Psoas muscle (tissue), 8 donors: ENCODE results near the gene SPACA6. TPM values are rescaled to one million over a fixed set of nuclear protein-coding genes. Genes with fewer than 3 reads are reported as not detected.
A peak's percentile ranks its signal among the peaks of the same experiment; 100 is the strongest.
"Not testable (repeated sequence)": the region's sequence is repeated elsewhere in the genome, so short reads cannot be mapped to it uniquely, and the experiment has no call there.

Experiments used
- ATAC-seq, 4 donors: fragments of 200-7000 bp; cut with Tn5 transposase; one replicate each; pipeline ENCODE4 v1.9.1; 2020; ENCODE audit warnings: moderate library complexity in 3 of 4, mild to moderate bottlenecking in 2 of 4
- DNase-seq, 2 donors: peaks; one replicate each; pipeline ENCODE4 v3.0.0-alpha.2; 2020
- H3K27ac ChIP-seq: fragments of 200-600 bp; one replicate; pipeline ENCODE4 v1.8.0; 2022
- H3K27me3 ChIP-seq, 3 donors: fragments of 200-600 bp in 1 of 3; one replicate each; pipeline versions ENCODE4 v1.6.1 to v1.8.0; 2013 to 2022; ENCODE audit warnings: low read length in 2 of 3, mild to moderate bottlenecking in 2 of 3, moderate library complexity in 1 of 3; ENCODE audit not compliant: insufficient read depth in 3 of 3
- H3K36me3 ChIP-seq, 2 donors: fragments of 200-600 bp in 1 of 2; one replicate each; pipeline versions ENCODE4 v1.6.1 to v1.8.0; 2013 to 2022; ENCODE audit warnings: low read depth in 1 of 2, mild to moderate bottlenecking in 1 of 2, moderate library complexity in 1 of 2; ENCODE audit not compliant: insufficient read depth in 1 of 2
- H3K4me1 ChIP-seq: fragments of 200-600 bp; one replicate; pipeline ENCODE4 v1.8.0; 2022
- H3K4me3 ChIP-seq: fragments of 200-600 bp; one replicate; pipeline ENCODE4 v1.8.0; 2022; ENCODE audit warnings: mild to moderate bottlenecking
- H3K9me3 ChIP-seq: fragments of 200-600 bp; one replicate; pipeline ENCODE4 v1.8.0; 2022
- CTCF ChIP-seq: fragments of 200-600 bp; IDR thresholded peaks from one replicate; pipeline ENCODE4 v1.8.0; 2022; ENCODE audit warnings: antibody characterized with exemption
- WGBS, 3 donors: extraction: QIAGEN DNeasy Blood & Tissue Kit; methylation state at CpG; one replicate each; pipeline versions ENCODE4 v1.1.6 to v1.1.7; 2013; 5-methylcytosine and 5-hydroxymethylcytosine counted together
- intact Hi-C, 2 donors: fragments of 100-400 bp; cut with DNase I; formaldehyde crosslinking; loops; one replicate each; pipeline versions ENCODE4 v1.11.0 to v1.14.2; 2022
- polyA plus RNA-seq, 3 donors: library from polyadenylated mRNA; stranded (reverse); fragments of 200-250 nt; gene quantifications; one replicate each; pipeline ENCODE4 v1.2.3, GENCODE V29; 2013
- total RNA-seq, 4 donors: library from RNA; stranded (reverse); fragmentation: NEBNext Ultra II Directional in 2 of 4; extraction: Animal tissue kit (Norgen Biotek cat#: 25700) in 2 of 4; gene quantifications; one replicate each; pipeline versions ENCODE4 v1.2.1 to v1.2.4, GENCODE V29; 2021 to 2023
- donor health status: healthy with polysubstance abuse.
- donor health status: DM: no; HTN: no; CAD: no; lungs with moderate emphysema.
- donor health status: Bipolar disorder and iron deficiency.
- donor health status: healthy.
- donor health status: DM: yes; HTN: yes; CAD: no.
- donor health status: DM: no; HTN: no; CAD: no.
- donor health status: DM: no; HTN: no; CAD: no.
- donor health status: DM: yes; HTN: yes; CAD: no.

Gene SPACA6
- total and polyA plus RNA-seq, 7 donors: 1.5 to 5.2 (median 3.1) TPM

GRCh38 chr19:51733742-51734522 is 40.8 kb downstream of the SPACA6 start:
- intact Hi-C loops: no loop called here
- 62 to 72% (median 66%) methylated on average over 7 of the region's 7 CpGs for WGBS, 3 donors
- H3K27me3 ChIP-seq: peaks cover 0 to 2% (median 0%) of the 10 kb centered on the region in 3 donors

GRCh38 chr19:51735759-51736449 is 42.8 kb downstream of the SPACA6 start:
- Histone ChIP-seq H3K4me1 (no peaks in the 10 kb centered on the region), H3K27ac (no peak overlapping the region), H3K27me3 (peaks cover 0 to 2% (median 0%) of the 10 kb centered on the region in 3 donors), H3K9me3 (no peaks in the 10 kb centered on the region), H3K36me3 (no peaks in the 10 kb centered on the region), H3K4me3 (no peak overlapping the region)
- WGBS, 3 donors: 55 to 65% (median 63%) methylated on average over 10 of the region's 10 CpGs
- intact Hi-C loops: no loop called here
- peak in 3 of 4 donors; percentile 30 to 44 (median 43) for ATAC-seq
- no peak for TF ChIP-seq CTCF
- peak; percentile 42 to 64 for DNase-seq

More at GRCh38 chr19:51733742-51734522, 40.8 kb downstream of the SPACA6 start:
- DNase-seq (no peak), ATAC-seq (no peak)
- TF ChIP-seq CTCF: no peak
- Histone ChIP-seq H3K9me3 (no peaks in the 10 kb centered on the region), H3K36me3 (no peaks in the 10 kb centered on the region), H3K4me3 (no peak overlapping the region), H3K4me1 (no peaks in the 10 kb centered on the region), H3K27ac (no peak overlapping the region)

GRCh38 chr19:51737389-51737788 is 44.3 kb downstream of the SPACA6 start:
- peaks cover 0 to 2% (median 0%) of the 10 kb centered on the region in 3 donors for H3K27me3 ChIP-seq
- intact Hi-C loops: no loop called here
- H3K27ac ChIP-seq: no peak overlapping the region
- DNase-seq (no peak), ATAC-seq (no peak)
- WGBS, 3 donors: 88 to 92% (median 92%) methylated on average over 3 of the region's 3 CpGs
- no peak for TF ChIP-seq CTCF
- H3K36me3 ChIP-seq: no peaks in the 10 kb centered on the region
- H3K4me1 ChIP-seq: no peaks in the 10 kb centered on the region
- H3K9me3 ChIP-seq: no peaks in the 10 kb centered on the region
- H3K4me3 ChIP-seq: no peak overlapping the region

DNA sequence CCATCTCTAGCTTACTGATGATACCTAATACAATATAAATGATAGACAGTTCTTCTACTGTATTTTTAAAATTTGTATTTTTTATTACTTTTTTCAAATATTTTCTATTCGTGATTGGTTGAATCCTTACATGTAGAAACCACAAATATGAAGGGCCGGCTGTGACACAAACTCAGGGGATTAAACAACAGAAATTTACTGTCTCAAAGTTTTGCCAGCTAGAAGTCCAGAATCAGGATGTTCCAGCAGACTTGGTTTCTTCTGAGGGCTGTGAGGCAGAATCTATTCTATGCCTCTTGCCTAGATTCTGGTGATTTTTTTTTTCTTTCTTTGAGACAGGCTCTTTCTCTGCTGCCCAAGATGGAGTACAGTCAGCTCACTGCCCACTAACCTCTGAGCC is 44.8 kb downstream of the SPACA6 start:
- H3K27ac ChIP-seq: no peak overlapping the region
- 60 to 69% (median 63%) methylated on average over 2 of the region's 2 CpGs for WGBS, 3 donors
- DNase-seq (no peak), ATAC-seq (no peak)
- no peaks in the 10 kb centered on the region for H3K4me1 ChIP-seq
- TF ChIP-seq CTCF: no peak
- H3K9me3 ChIP-seq: no peaks in the 10 kb centered on the region
- peaks cover 0 to 2% (median 0%) of the 10 kb centered on the region in 3 donors for H3K27me3 ChIP-seq
- intact Hi-C loops: no loop called here
- no peaks in the 10 kb centered on the region for H3K36me3 ChIP-seq
- no peak overlapping the region for H3K4me3 ChIP-seq

DNA sequence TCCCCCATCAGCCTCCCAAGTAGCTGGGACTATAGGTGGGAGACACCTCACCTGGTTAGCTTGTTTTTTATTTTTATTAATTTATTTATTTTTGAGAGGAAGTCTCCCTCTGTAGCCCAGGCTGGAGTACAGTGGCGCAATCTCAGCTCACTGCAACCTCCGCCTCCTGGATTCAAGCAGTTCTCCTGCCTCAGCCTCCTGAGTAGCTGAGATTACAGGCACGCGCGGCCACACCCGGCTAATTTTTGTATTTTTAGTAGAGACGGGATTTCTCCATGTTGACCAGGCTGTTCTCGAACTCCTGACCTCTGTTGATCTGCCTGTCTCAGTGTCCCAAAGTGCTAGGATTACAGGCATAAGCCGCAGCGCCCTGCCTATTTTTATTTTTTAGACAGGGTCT is 45.4 kb downstream of the SPACA6 start:
- H3K4me3 ChIP-seq, H3K27ac ChIP-seq, H3K36me3 ChIP-seq, H3K4me1 ChIP-seq, ATAC-seq, DNase-seq, H3K9me3 ChIP-seq, intact Hi-C loops, H3K27me3 ChIP-seq: not testable (repeated sequence)
- WGBS, 3 donors: 85 to 91% (median 89%) methylated on average over 10 of the region's 10 CpGs
